Measurements from ENCODE around the gene DNAJB9. TPM values are rescaled to one million over a fixed set of nuclear protein-coding genes. Genes with fewer than 3 reads are reported as not detected.
A peak's percentile ranks its signal among the peaks of the same experiment; 100 is the strongest.

Gene DNAJB9
- total RNA-seq, 1 experiment from 2014 or later, result 12.9 TPM

DNA sequence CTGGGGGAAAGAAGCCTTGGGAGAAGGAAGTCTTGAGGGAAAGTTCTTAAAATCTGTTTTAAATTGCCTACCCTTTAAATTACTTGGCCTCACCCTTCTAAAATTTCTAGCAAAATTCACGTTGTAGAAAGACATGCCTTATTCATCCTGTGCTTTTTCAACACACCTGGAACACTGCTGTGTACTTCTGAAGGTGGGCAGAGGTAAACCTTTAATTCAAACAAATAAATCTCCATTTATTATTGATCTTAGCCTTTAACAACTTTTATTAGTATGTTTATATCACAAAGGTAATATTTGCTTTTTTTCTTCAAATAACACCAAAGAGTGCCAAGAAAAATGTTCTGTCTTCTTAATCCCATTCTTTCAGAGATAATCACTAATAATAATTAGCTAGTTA lies 30.7 kb downstream of the DNAJB9 start:
- BruUV-seq (replicated peaks), result no TSS peak
- Histone ChIP-seq H3K4me1 (ENCODE audit: insufficient read depth, low read length, poor library complexity, severe bottlenecking) (no peaks in the 10 kb centered on the region), H3K9me3 (ENCODE audit: low read depth, low read length, poor library complexity, severe bottlenecking) (no peaks in the 10 kb centered on the region), H3K27ac (ENCODE audit: low read depth, low read length, poor library complexity, severe bottlenecking) (no peak overlapping the region), H3K36me3 (ENCODE audit: insufficient read depth, low read length, poor library complexity, severe bottlenecking) (no peaks in the 10 kb centered on the region), H3K4me3 (ENCODE audit: low read depth, low read length, poor library complexity, severe bottlenecking) (no peak overlapping the region), H3K27me3 (replicated peaks; ENCODE audit: insufficient read depth, low read depth, low read length, poor library complexity) (no peaks in the 10 kb centered on the region)
- intact Hi-C loops (cut with micrococcal nuclease; ENCODE audit: unreplicated experiment), result no loop called here
- DNase-seq (ENCODE audit: low spot score), result no peak
- ChIA-PET POLR2A (ENCODE audit: low non-redundant PET) (no interaction called here), CTCF (no interaction called here)
- no peak for TF ChIP-seq EZH2 (IDR thresholded peaks at IDR 0.05; ENCODE audit: borderline replicate concordance, low read depth, low read length, poor library complexity, severe bottlenecking)

DNA sequence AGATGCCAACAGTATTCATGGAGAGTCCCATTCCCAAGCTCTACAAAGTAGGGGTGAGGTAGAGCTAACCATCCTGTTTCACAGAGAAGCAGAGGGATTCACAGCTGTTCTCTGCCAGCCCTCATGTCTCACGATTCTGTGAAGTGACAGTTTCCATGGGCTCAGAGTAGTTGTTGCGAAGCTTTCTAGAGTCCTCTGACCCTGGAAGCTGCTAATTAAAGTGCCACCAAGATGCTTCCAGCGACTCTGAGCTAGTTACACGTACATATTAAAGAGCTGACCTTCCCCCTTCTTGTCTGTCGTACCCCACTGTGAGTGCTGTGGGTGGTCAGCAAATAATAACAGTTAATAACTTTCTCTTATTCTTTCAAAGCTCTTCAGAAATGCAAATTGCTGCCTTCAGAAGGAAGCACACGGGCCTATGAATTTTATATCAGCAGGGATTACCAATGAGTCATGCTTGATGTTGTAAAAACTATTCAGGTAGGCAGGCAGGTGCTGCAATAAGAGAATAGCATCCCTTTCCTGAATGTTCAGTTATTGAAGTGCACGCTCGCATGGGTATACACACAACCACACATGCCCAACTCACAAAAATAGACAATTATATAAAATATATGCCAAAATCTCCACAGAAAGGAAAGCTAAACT lies 34.1 kb downstream of the DNAJB9 start:
- no peaks in the 10 kb centered on the region for H3K4me1 ChIP-seq (ENCODE audit: insufficient read depth, low read length, poor library complexity, severe bottlenecking)
- H3K36me3 ChIP-seq (ENCODE audit: insufficient read depth, low read length, poor library complexity, severe bottlenecking), result no peaks in the 10 kb centered on the region
- no peak overlapping the region for H3K27ac ChIP-seq (ENCODE audit: low read depth, low read length, poor library complexity, severe bottlenecking)
- intact Hi-C loops (cut with micrococcal nuclease; ENCODE audit: unreplicated experiment), result no loop called here
- no peak overlapping the region for H3K4me3 ChIP-seq (ENCODE audit: low read depth, low read length, poor library complexity, severe bottlenecking)
- no peaks in the 10 kb centered on the region for H3K27me3 ChIP-seq (replicated peaks; ENCODE audit: insufficient read depth, low read depth, low read length, poor library complexity)
- ChIA-PET CTCF (no interaction called here), POLR2A (ENCODE audit: low non-redundant PET) (no interaction called here)
- BruUV-seq (replicated peaks), result no TSS peak
- DNase-seq (ENCODE audit: low spot score), result peak; percentile 13
- TF ChIP-seq, protein P1, sequence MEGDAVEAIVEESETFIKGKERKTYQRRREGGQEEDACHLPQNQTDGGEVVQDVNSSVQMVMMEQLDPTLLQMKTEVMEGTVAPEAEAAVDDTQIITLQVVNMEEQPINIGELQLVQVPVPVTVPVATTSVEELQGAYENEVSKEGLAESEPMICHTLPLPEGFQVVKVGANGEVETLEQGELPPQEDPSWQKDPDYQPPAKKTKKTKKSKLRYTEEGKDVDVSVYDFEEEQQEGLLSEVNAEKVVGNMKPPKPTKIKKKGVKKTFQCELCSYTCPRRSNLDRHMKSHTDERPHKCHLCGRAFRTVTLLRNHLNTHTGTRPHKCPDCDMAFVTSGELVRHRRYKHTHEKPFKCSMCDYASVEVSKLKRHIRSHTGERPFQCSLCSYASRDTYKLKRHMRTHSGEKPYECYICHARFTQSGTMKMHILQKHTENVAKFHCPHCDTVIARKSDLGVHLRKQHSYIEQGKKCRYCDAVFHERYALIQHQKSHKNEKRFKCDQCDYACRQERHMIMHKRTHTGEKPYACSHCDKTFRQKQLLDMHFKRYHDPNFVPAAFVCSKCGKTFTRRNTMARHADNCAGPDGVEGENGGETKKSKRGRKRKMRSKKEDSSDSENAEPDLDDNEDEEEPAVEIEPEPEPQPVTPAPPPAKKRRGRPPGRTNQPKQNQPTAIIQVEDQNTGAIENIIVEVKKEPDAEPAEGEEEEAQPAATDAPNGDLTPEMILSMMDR (conservative IDR thresholded peaks at IDR 0.05; ENCODE audit: low read depth, low read length), result no peak
- TF ChIP-seq EZH2 (IDR thresholded peaks at IDR 0.05; ENCODE audit: borderline replicate concordance, low read depth, low read length, poor library complexity, severe bottlenecking), result no peak
- H3K9me3 ChIP-seq (ENCODE audit: low read depth, low read length, poor library complexity, severe bottlenecking), result no peaks in the 10 kb centered on the region

DNA sequence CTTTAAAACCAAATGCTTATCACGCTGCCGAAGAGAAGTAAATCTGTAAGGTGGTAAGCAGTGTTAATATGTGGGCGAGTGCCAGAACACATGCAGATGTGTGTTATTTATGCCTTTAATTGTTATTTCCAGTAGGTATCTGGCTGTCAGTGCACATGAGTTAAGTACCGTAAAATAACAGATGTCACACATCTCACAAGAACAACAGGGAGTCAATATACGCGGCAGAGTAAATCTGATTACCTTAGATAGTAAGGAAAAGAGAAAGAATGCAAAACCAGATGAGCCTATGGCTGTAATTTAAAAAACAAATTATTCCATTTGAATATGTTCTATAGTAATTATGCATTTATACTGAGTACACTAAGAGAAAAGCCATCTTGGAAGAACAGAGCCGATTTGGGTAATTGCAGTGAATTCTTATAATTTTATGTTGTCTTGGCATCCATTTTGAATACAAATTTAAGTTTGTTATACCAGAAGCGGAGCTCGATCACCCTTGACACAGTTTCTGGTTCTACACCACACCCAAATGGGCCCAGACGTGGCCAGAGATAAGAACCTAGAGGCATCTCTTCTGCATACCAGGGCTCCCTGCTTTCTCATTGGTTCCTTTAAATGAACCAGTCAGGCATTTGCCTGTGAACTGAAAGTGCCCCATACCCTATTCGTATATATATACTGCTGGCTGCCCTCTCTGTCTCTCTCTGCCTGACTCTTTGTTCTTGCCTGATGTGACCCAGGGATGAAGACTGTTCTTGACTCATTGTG lies 34.8 kb downstream of the DNAJB9 start:
- BruUV-seq (replicated peaks), result no TSS peak
- Histone ChIP-seq H3K4me3 (ENCODE audit: low read depth, low read length, poor library complexity, severe bottlenecking) (no peak overlapping the region), H3K27me3 (replicated peaks; ENCODE audit: insufficient read depth, low read depth, low read length, poor library complexity) (no peaks in the 10 kb centered on the region), H3K27ac (ENCODE audit: low read depth, low read length, poor library complexity, severe bottlenecking) (no peak overlapping the region), H3K4me1 (ENCODE audit: insufficient read depth, low read length, poor library complexity, severe bottlenecking) (no peaks in the 10 kb centered on the region), H3K9me3 (ENCODE audit: low read depth, low read length, poor library complexity, severe bottlenecking) (no peaks in the 10 kb centered on the region), H3K36me3 (ENCODE audit: insufficient read depth, low read length, poor library complexity, severe bottlenecking) (no peaks in the 10 kb centered on the region)
- intact Hi-C loops (cut with micrococcal nuclease; ENCODE audit: unreplicated experiment), result no loop called here
- ChIA-PET CTCF (no interaction called here), POLR2A (ENCODE audit: low non-redundant PET) (no interaction called here)
- DNase-seq (ENCODE audit: low spot score), result no peak
- TF ChIP-seq, protein P1 (conservative IDR thresholded peaks at IDR 0.05; ENCODE audit: low read depth, low read length), result no peak
- TF ChIP-seq EZH2 (IDR thresholded peaks at IDR 0.05; ENCODE audit: borderline replicate concordance, low read depth, low read length, poor library complexity, severe bottlenecking), result no peak

All from A673 (cell line).